Breast epithelium (tissue), 4 donors: ENCODE measurements around the gene LDHA. TPM values are rescaled to one million over a fixed set of nuclear protein-coding genes. Genes with fewer than 3 reads are reported as not detected.

Experiments used
- DNase-seq, 2 donors: peaks; one replicate each; pipeline ENCODE4 v3.0.0-alpha.2; 2019; ENCODE audit warnings: low spot score in 2 of 2
- H3K27ac ChIP-seq, 2 donors: fragments of 200-600 bp; sonication (generic) in 1 of 2; one replicate each; pipeline ENCODE4 v1.5.1; 2016 to 2019; ENCODE audit warnings: mild to moderate bottlenecking in 1 of 2
- H3K27me3 ChIP-seq, 2 donors: fragments of 200-600 bp; sonication (generic) in 1 of 2; one replicate each; pipeline versions ENCODE4 v1.5.1 to v1.6.0; 2017 to 2019; ENCODE audit warnings: control low read depth in 1 of 2, mild to moderate bottlenecking in 1 of 2
- H3K36me3 ChIP-seq: fragments of 200-600 bp; one replicate; pipeline ENCODE4 v1.5.1; 2019
- H3K4me1 ChIP-seq, 2 donors: fragments of 200-600 bp; sonication (generic); one replicate each; pipeline ENCODE4 v1.5.1; 2016 to 2019; ENCODE audit warnings: control low read depth in 1 of 2
- H3K4me3 ChIP-seq, 3 donors: fragments of 200-600 bp; sonication (generic); 1 replicate in 2 of 3; 2 replicates in 1 of 3; pipeline ENCODE4 v1.5.1; 2016 to 2019; ENCODE audit warnings: mild to moderate bottlenecking in 3 of 3, moderate library complexity in 2 of 3
- H3K9me3 ChIP-seq, 2 donors: fragments of 200-600 bp; sonication (generic) in 1 of 2; one replicate each; pipeline ENCODE4 v1.5.1; 2016 to 2019; ENCODE audit warnings: control low read depth in 1 of 2
- CTCF ChIP-seq, 3 donors: fragments of 450-650 bp; IDR thresholded peaks; one replicate each; pipeline ENCODE4 v1.5.1; 2016 to 2017; ENCODE audit warnings: antibody characterized with exemption in 3 of 3, mild to moderate bottlenecking in 3 of 3, moderate library complexity in 3 of 3
- POLR2A ChIP-seq: fragments of 450-650 bp; IDR thresholded peaks from one replicate; pipeline ENCODE4 v1.6.1; 2016; ENCODE audit warnings: antibody characterized with exemption, mild to moderate bottlenecking, moderate library complexity
- POLR2AphosphoS5 ChIP-seq, 3 donors: sonication (generic); formaldehyde crosslinking; IDR thresholded peaks; one replicate each; pipeline ENCODE4 v1.6.1; 2017; ENCODE audit warnings: antibody characterized with exemption in 3 of 3
- intact Hi-C: fragments of 100-400 bp; cut with DNase I; formaldehyde crosslinking; loops from one replicate; pipeline ENCODE4 v1.15.1; 2023; ENCODE audit warnings: low total_unique reads
- total RNA-seq, 3 donors: library from RNA; depleted of rRNA; stranded (reverse); fragments of >200 nt; gene quantifications; one replicate each; pipeline ENCODE4 v1.1.0, GENCODE V29; 2016

LDHA gene
- total RNA-seq, 3 donors from 2014 or later: 433 to 515 (median 501) TPM

GRCh38 chr11:18369398-18369797 lies 25.0 kb upstream of the LDHA start:
- H3K36me3 ChIP-seq: no peaks in the 10 kb centered on the region
- H3K9me3 ChIP-seq: no peaks in the 10 kb centered on the region
- no peak for TF ChIP-seq POLR2AphosphoS5 (IDR thresholded peaks at IDR 0.05)
- TF ChIP-seq CTCF (IDR thresholded peaks at IDR 0.05): no peak
- no peak for TF ChIP-seq POLR2A
- no peaks in the 10 kb centered on the region for H3K4me1 ChIP-seq
- H3K27me3 ChIP-seq: no peaks in the 10 kb centered on the region
- intact Hi-C loops: no loop called here
- no peak for DNase-seq
- no peak overlapping the region for H3K4me3 ChIP-seq
- no peak overlapping the region for H3K27ac ChIP-seq

- Histone ChIP-seq H3K4me1 (no peaks in the 10 kb centered on the region), H3K36me3 (no peaks in the 10 kb centered on the region), H3K9me3 (no peaks in the 10 kb centered on the region)
Observed at GRCh38 chr11:18371279-18371678, 23.1 kb upstream of the LDHA start.

GRCh38 chr11:18372201-18372600 lies 22.2 kb upstream of the LDHA start:
- Histone ChIP-seq H3K4me3 (no peak overlapping the region), H3K4me1 (no peaks in the 10 kb centered on the region), H3K9me3 (no peaks in the 10 kb centered on the region), H3K27ac (no peak overlapping the region), H3K36me3 (no peaks in the 10 kb centered on the region), H3K27me3 (no peaks in the 10 kb centered on the region)
- TF ChIP-seq CTCF (IDR thresholded peaks at IDR 0.05) (no peak), POLR2A (no peak), POLR2AphosphoS5 (IDR thresholded peaks at IDR 0.05) (no peak)
- no peak for DNase-seq
- intact Hi-C loops: no loop called here

More at GRCh38 chr11:18371279-18371678, 23.1 kb upstream of the LDHA start:
- TF ChIP-seq POLR2A (no peak), CTCF (IDR thresholded peaks at IDR 0.05) (no peak), POLR2AphosphoS5 (IDR thresholded peaks at IDR 0.05) (no peak)
- H3K4me3 ChIP-seq: no peak overlapping the region
- DNase-seq: no peak
- no peaks in the 10 kb centered on the region for H3K27me3 ChIP-seq
- no peak overlapping the region for H3K27ac ChIP-seq
- intact Hi-C loops: no loop called here

GRCh38 chr11:18374956-18375355 lies 19.4 kb upstream of the LDHA start:
- Histone ChIP-seq H3K9me3 (no peaks in the 10 kb centered on the region), H3K27ac (no peak overlapping the region), H3K4me1 (no peaks in the 10 kb centered on the region), H3K36me3 (no peaks in the 10 kb centered on the region), H3K27me3 (no peaks in the 10 kb centered on the region), H3K4me3 (no peak overlapping the region)
- intact Hi-C loops: no loop called here
- DNase-seq: no peak
- no peak for TF ChIP-seq POLR2A
- TF ChIP-seq CTCF (IDR thresholded peaks at IDR 0.05): no peak

- Histone ChIP-seq H3K9me3 (no peaks in the 10 kb centered on the region), H3K4me1 (no peaks in the 10 kb centered on the region), H3K27me3 (no peaks in the 10 kb centered on the region), H3K27ac (no peak overlapping the region), H3K36me3 (no peaks in the 10 kb centered on the region), H3K4me3 (no peak overlapping the region)
- intact Hi-C loops: no loop called here
- TF ChIP-seq POLR2A: no peak
- no peak for TF ChIP-seq POLR2AphosphoS5 (IDR thresholded peaks at IDR 0.05)
- no peak for TF ChIP-seq CTCF (IDR thresholded peaks at IDR 0.05)
- DNase-seq: no peak
Observed at GRCh38 chr11:18375941-18376340, 18.4 kb upstream of the LDHA start.
